A549 treated with Mapracorat at 1 μM for 4 hours (cell line): Measurements from ENCODE around the gene CYP2C19. TPM values are rescaled to one million over a fixed set of nuclear protein-coding genes. Genes with fewer than 3 reads are reported as not detected.

Experiments used
- total RNA-seq: library from RNA; stranded (reverse); fragments of 200-300 nt; extraction: Qiagen RNA extraction; gene quantifications from 5 replicates; pipeline ENCODE4 v1.2.3, GENCODE V29; 2022

The CYP2C19 gene
- 0.12 TPM in 1 of 5 replicates, not detected in the others for total RNA-seq

GRCh38 chr10:94762393-94762792, at the start of gene CYP2C19:
TSS of gene CYP2C19 (plus strand) at chr10:94762681. CDS start at chr10:94762706, 25 bp downstream.

Other genes starting within 250 kb of the CYP2C19 start
- 22.9 to 28.9 TPM (median 23.8 TPM) in 5 replicates for gene HELLS, start 216.9 kb upstream of the CYP2C19 start, total RNA-seq
- gene CYP2C18, start 79.0 kb upstream of the CYP2C19 start, total RNA-seq: 0.07 to 0.11 TPM in 2 of 5 replicates, not detected in the others
- gene CYP2C9, start 176.0 kb downstream of the CYP2C19 start, total RNA-seq: 0.09 to 0.10 TPM in 2 of 5 replicates, not detected in the others